Measurements from ENCODE around the gene ZCWPW1.

The ZCWPW1 gene

GRCh38 chr7:100428199-100428966 lies at the start of gene ZCWPW1:
Gene ZCWPW1 (minus strand): TSS chr7:100428703. CDS start chr7:100420649, 8,054 bp downstream.
- peak within 1 kb of the TSS; percentile 94 for H3K4me3 ChIP-seq
- H3K9me3 ChIP-seq = no peaks in the 10 kb centered on the region; the same call in 1 of the 2 replicates
- peaks cover 30% of the 10 kb centered on the region for H4K20me1 ChIP-seq
- peaks cover 37% of the 10 kb centered on the region for H3K4me1 ChIP-seq
- no peak for TF ChIP-seq Cebpa-rat (IDR thresholded peaks at IDR 0.05)
- H3K27ac ChIP-seq = peak within 1 kb of the TSS; percentile 100
- no peaks in the 10 kb centered on the region for H3K27me3 ChIP-seq
- H3K9ac ChIP-seq = peak within 1 kb of the TSS; percentile 100
- peak within 1 kb of the TSS; percentile 95 for H3K4me2 ChIP-seq
- peaks cover 23% of the 10 kb centered on the region for H3K36me3 ChIP-seq

GRCh38 chr7:100477871-100478267 lies 49.4 kb upstream of the ZCWPW1 start:
- Histone ChIP-seq H4K20me1 (peaks cover 49% of the 10 kb centered on the region), H3K27me3 (no peaks in the 10 kb centered on the region), H3K9me3 (no peaks in the 10 kb centered on the region), H3K4me1 (peaks cover 77% of the 10 kb centered on the region), H3K36me3 (peaks cover 41% of the 10 kb centered on the region), H3K4me3 (peak overlapping the region; percentile 92), H3K27ac (peak overlapping the region; percentile 95), H3K4me2 (peak overlapping the region; percentile 100), H3K9ac (peak overlapping the region; percentile 97)
- no peak for TF ChIP-seq Cebpa-rat (IDR thresholded peaks at IDR 0.05)

- peak overlapping the region; percentile 95 for H3K27ac ChIP-seq
- H3K9me3 ChIP-seq = no peaks in the 10 kb centered on the region
- H3K9ac ChIP-seq = peak overlapping the region; percentile 97
These were observed 48.7 kb upstream of the ZCWPW1 start for GRCh38 chr7:100476903-100477870.

GRCh38 chr7:100476101-100476780 lies 47.7 kb upstream of the ZCWPW1 start:
- peak overlapping the region; percentile 92 for H3K4me3 ChIP-seq
- peak overlapping the region; percentile 95 for H3K27ac ChIP-seq
- H3K9me3 ChIP-seq = no peaks in the 10 kb centered on the region
- no peak for TF ChIP-seq Cebpa-rat (IDR thresholded peaks at IDR 0.05)
- peak overlapping the region; percentile 100 for H3K4me2 ChIP-seq
- H3K27me3 ChIP-seq = no peaks in the 10 kb centered on the region
- H3K36me3 ChIP-seq = peaks cover 54% of the 10 kb centered on the region
- H4K20me1 ChIP-seq = peaks cover 65% of the 10 kb centered on the region
- peaks cover 77% of the 10 kb centered on the region for H3K4me1 ChIP-seq
- H3K9ac ChIP-seq = peak overlapping the region; percentile 97

More at GRCh38 chr7:100476903-100477870, 48.7 kb upstream of the ZCWPW1 start:
- Histone ChIP-seq H3K4me2 (peak overlapping the region; percentile 100), H3K4me3 (peak overlapping the region; percentile 92), H3K36me3 (peaks cover 46% of the 10 kb centered on the region), H4K20me1 (peaks cover 56% of the 10 kb centered on the region), H3K27me3 (no peaks in the 10 kb centered on the region), H3K4me1 (peaks cover 77% of the 10 kb centered on the region)
- no peak for TF ChIP-seq Cebpa-rat (IDR thresholded peaks at IDR 0.05)

- Histone ChIP-seq H3K27ac (peak overlapping the region; percentile 95), H4K20me1 (peaks cover 72% of the 10 kb centered on the region), H3K9me3 (no peaks in the 10 kb centered on the region), H3K9ac (peak overlapping the region; percentile 97), H3K4me3 (peak overlapping the region; percentile 92), H3K27me3 (no peaks in the 10 kb centered on the region), H3K36me3 (peaks cover 59% of the 10 kb centered on the region), H3K4me1 (peaks cover 77% of the 10 kb centered on the region), H3K4me2 (peak overlapping the region; percentile 100)
- no peak for TF ChIP-seq Cebpa-rat (IDR thresholded peaks at IDR 0.05)
These were observed 47.0 kb upstream of the ZCWPW1 start for GRCh38 chr7:100475549-100475948.

GRCh38 chr7:100472854-100473499 lies 44.5 kb upstream of the ZCWPW1 start:
- H3K4me1 ChIP-seq = peaks cover 90% of the 10 kb centered on the region
- peak overlapping the region; percentile 100 for H3K4me2 ChIP-seq
- TF ChIP-seq Cebpa-rat (IDR thresholded peaks at IDR 0.05) = no peak
- no peaks in the 10 kb centered on the region for H3K9me3 ChIP-seq
- H3K9ac ChIP-seq = peak overlapping the region; percentile 97
- peaks cover 83% of the 10 kb centered on the region for H3K36me3 ChIP-seq
- H4K20me1 ChIP-seq = peaks cover 98% of the 10 kb centered on the region
- peak overlapping the region; percentile 92 for H3K4me3 ChIP-seq
- peak overlapping the region; percentile 95 for H3K27ac ChIP-seq
- H3K27me3 ChIP-seq = no peaks in the 10 kb centered on the region

- TF ChIP-seq Cebpa-rat (IDR thresholded peaks at IDR 0.05) = no peak
- peaks cover 97% of the 10 kb centered on the region for H3K4me1 ChIP-seq
- H3K27ac ChIP-seq = peak overlapping the region; percentile 95
- no peaks in the 10 kb centered on the region for H3K27me3 ChIP-seq
- H3K36me3 ChIP-seq = peaks cover 87% of the 10 kb centered on the region
- peak overlapping the region; percentile 100 for H3K4me2 ChIP-seq
- peaks cover 100% of the 10 kb centered on the region for H4K20me1 ChIP-seq
- H3K9me3 ChIP-seq = no peaks in the 10 kb centered on the region
- peak overlapping the region; percentile 97 for H3K9ac ChIP-seq
- peak overlapping the region; percentile 92 for H3K4me3 ChIP-seq
These were observed 43.8 kb upstream of the ZCWPW1 start for GRCh38 chr7:100472121-100472851.

GRCh38 chr7:100471021-100471420 lies 42.5 kb upstream of the ZCWPW1 start:
- Histone ChIP-seq H4K20me1 (peaks cover 100% of the 10 kb centered on the region), H3K4me1 (peaks cover 98% of the 10 kb centered on the region), H3K9ac (no peak overlapping the region), H3K4me2 (peak overlapping the region; percentile 100; the same call in 1 of the 2 replicates), H3K27me3 (no peaks in the 10 kb centered on the region), H3K9me3 (no peaks in the 10 kb centered on the region), H3K27ac (no peak overlapping the region), H3K36me3 (peaks cover 83% of the 10 kb centered on the region), H3K4me3 (no peak overlapping the region)
- TF ChIP-seq Cebpa-rat (IDR thresholded peaks at IDR 0.05) = no peak

All from BLaER1 (cell line).